Measurements from ENCODE around the gene NAALADL2.

NAALADL2 gene

GRCh38 chr3:175593331-175593730 lies 734.2 kb downstream of the NAALADL2 start:
- no peak for DNase-seq (ENCODE audit: low spot score)
- no peak for TF ChIP-seq CTCF (IDR thresholded peaks at IDR 0.05; ENCODE audit: extremely low read depth, insufficient read depth, missing control alignments)
- in situ Hi-C loops (cut with MboI; ENCODE audit: low pct_unique_long_range_greater_than_20kb, low sequenced_read_pairs, unreplicated experiment), result no loop called here

- no peak for DNase-seq (ENCODE audit: low spot score)
- in situ Hi-C loops (cut with MboI; ENCODE audit: low pct_unique_long_range_greater_than_20kb, low sequenced_read_pairs, unreplicated experiment), result no loop called here
- TF ChIP-seq CTCF (IDR thresholded peaks at IDR 0.05; ENCODE audit: extremely low read depth, insufficient read depth, missing control alignments), result no peak
These were observed 739.6 kb downstream of the NAALADL2 start for GRCh38 chr3:175598740-175599139.

- in situ Hi-C loops (cut with MboI; ENCODE audit: low pct_unique_long_range_greater_than_20kb, low sequenced_read_pairs, unreplicated experiment), result no loop called here
- TF ChIP-seq CTCF (IDR thresholded peaks at IDR 0.05; ENCODE audit: extremely low read depth, insufficient read depth, missing control alignments), result no peak
- no peak for DNase-seq (ENCODE audit: low spot score)
These were observed 742.4 kb downstream of the NAALADL2 start for GRCh38 chr3:175601521-175601920.

GRCh38 chr3:175605851-175606250 lies 746.7 kb downstream of the NAALADL2 start:
- no peak for DNase-seq (ENCODE audit: low spot score)
- no peak for TF ChIP-seq CTCF (IDR thresholded peaks at IDR 0.05; ENCODE audit: extremely low read depth, insufficient read depth, missing control alignments)
- in situ Hi-C loops (cut with MboI; ENCODE audit: low pct_unique_long_range_greater_than_20kb, low sequenced_read_pairs, unreplicated experiment), result no loop called here

GRCh38 chr3:175606650-175607318 lies 747.6 kb downstream of the NAALADL2 start:
- in situ Hi-C loops (cut with MboI; ENCODE audit: low pct_unique_long_range_greater_than_20kb, low sequenced_read_pairs, unreplicated experiment), result no loop called here
- DNase-seq (ENCODE audit: low spot score), result no peak
- no peak for TF ChIP-seq CTCF (IDR thresholded peaks at IDR 0.05; ENCODE audit: extremely low read depth, insufficient read depth, missing control alignments)

- in situ Hi-C loops (cut with MboI; ENCODE audit: low pct_unique_long_range_greater_than_20kb, low sequenced_read_pairs, unreplicated experiment), result no loop called here
- DNase-seq (ENCODE audit: low spot score), result no peak
These were observed 749.2 kb downstream of the NAALADL2 start for GRCh38 chr3:175608356-175608755.

More at GRCh38 chr3:175608356-175608755, 749.2 kb downstream of the NAALADL2 start:
- no peak for TF ChIP-seq CTCF (IDR thresholded peaks at IDR 0.05; ENCODE audit: extremely low read depth, insufficient read depth, missing control alignments)

Measured in GM13977 (cell line).